Neuronal stem cell (in vitro differentiated cells): ENCODE results near the gene SPATA20.

Experiments
- DNase-seq: peaks from one replicate; pipeline ENCODE4 v3.0.0-alpha.2; 2013; ENCODE audit warnings: low spot score
- H2AFZ ChIP-seq: one replicate; pipeline ENCODE4 v1.6.1; 2013; ENCODE audit warnings: mild to moderate bottlenecking, low read length, inconsistent platforms
- H2AK5ac ChIP-seq: 2 replicates; pipeline ENCODE4 v1.6.1; 2013; ENCODE audit warnings: low read depth, mild to moderate bottlenecking, inconsistent platforms, low read length, moderate library complexity, mixed read lengths
- H2BK120ac ChIP-seq: 2 replicates; pipeline ENCODE4 v1.6.1; 2013; ENCODE audit warnings: low read depth, mild to moderate bottlenecking, inconsistent platforms, low read length, moderate library complexity, mixed read lengths
- H2BK12ac ChIP-seq: one replicate; pipeline ENCODE4 v1.6.1; 2013; ENCODE audit warnings: low read length, inconsistent platforms
- H2BK15ac ChIP-seq: 2 replicates; pipeline ENCODE4 v1.6.1; 2013; ENCODE audit warnings: mild to moderate bottlenecking, low read length, inconsistent platforms, mixed read lengths
- H2BK5ac ChIP-seq: one replicate; pipeline ENCODE4 v1.6.1; 2013; ENCODE audit warnings: inconsistent platforms, mild to moderate bottlenecking, low read length, moderate library complexity
- H3K14ac ChIP-seq: one replicate; pipeline ENCODE4 v1.6.1; 2013; ENCODE audit warnings: low read length, inconsistent platforms
- H3K18ac ChIP-seq: 2 replicates; pipeline ENCODE4 v1.6.1; 2013; ENCODE audit warnings: low read length, inconsistent platforms
- H3K23ac ChIP-seq: 2 replicates; pipeline ENCODE4 v1.6.1; 2013; ENCODE audit warnings: low read depth, mild to moderate bottlenecking, mixed read lengths, low read length, inconsistent platforms; ENCODE audit not compliant: poor library complexity
- H3K27ac ChIP-seq: replicated peaks from 3 replicates; pipeline ENCODE4 v1.5.1; 2013; ENCODE audit warnings: low read length, inconsistent platforms
- H3K27me3 ChIP-seq, 3 experiments: 2 replicates each; pipeline ENCODE4 v1.6.1; 2013; ENCODE audit warnings: low read length in 3 of 3, mild to moderate bottlenecking in 2 of 3, inconsistent platforms in 1 of 3, low read depth in 1 of 3, mixed read lengths in 1 of 3, moderate library complexity in 1 of 3; ENCODE audit not compliant: control insufficient read depth in 3 of 3, insufficient read depth in 3 of 3
- H3K36me3 ChIP-seq, 2 donors: replicated peaks in 1 of 2; 2 replicates each; pipeline ENCODE4 v1.6.1; 2013; ENCODE audit warnings: low read length in 2 of 2; ENCODE audit not compliant: control insufficient read depth in 2 of 2, insufficient read depth in 2 of 2
- H3K4ac ChIP-seq: 2 replicates; pipeline ENCODE4 v1.6.1; 2013; ENCODE audit warnings: inconsistent platforms, mild to moderate bottlenecking, low read length, moderate library complexity
- H3K4me1 ChIP-seq, 2 donors: 1 replicate in 1 of 2; 2 replicates in 1 of 2; pipeline ENCODE4 v1.6.1; 2013; ENCODE audit warnings: low read length in 2 of 2, low read depth in 1 of 2; ENCODE audit not compliant: control insufficient read depth in 2 of 2, insufficient read depth in 1 of 2
- H3K4me2 ChIP-seq: one replicate; pipeline ENCODE4 v1.6.1; 2013; ENCODE audit warnings: mild to moderate bottlenecking, low read length, inconsistent platforms; ENCODE audit not compliant: insufficient read depth, poor library complexity, severe bottlenecking
- H3K4me3 ChIP-seq, 2 donors: 2 replicates each; pipeline ENCODE4 v1.5.1; 2013; ENCODE audit warnings: low read length in 2 of 2, mild to moderate bottlenecking in 2 of 2, inconsistent platforms in 1 of 2, moderate library complexity in 1 of 2
- H3K79me1 ChIP-seq: one replicate; pipeline ENCODE4 v1.6.1; 2013; ENCODE audit warnings: low read depth, mild to moderate bottlenecking, inconsistent platforms, low read length, moderate library complexity
- H3K9ac ChIP-seq: one replicate; pipeline ENCODE4 v1.6.1; 2013; ENCODE audit warnings: mild to moderate bottlenecking, low read depth, low read length, inconsistent platforms; ENCODE audit not compliant: poor library complexity
- H3K9me3 ChIP-seq, 2 donors: replicated peaks in 1 of 2; 2 replicates each; pipeline versions ENCODE3 to v1.6.1; 2013; ENCODE audit warnings: low read length in 2 of 2, mild to moderate bottlenecking in 2 of 2, inconsistent platforms in 1 of 2, low read depth in 1 of 2, mixed read lengths in 1 of 2, moderate library complexity in 1 of 2; ENCODE audit not compliant: control insufficient read depth in 2 of 2, insufficient read depth in 1 of 2
- H4K8ac ChIP-seq: one replicate; pipeline ENCODE4 v1.6.1; 2013; ENCODE audit warnings: low read depth, mild to moderate bottlenecking, inconsistent platforms, low read length, moderate library complexity
- H4K91ac ChIP-seq: one replicate; pipeline ENCODE4 v1.6.1; 2013; ENCODE audit warnings: low read length, low read depth, mild to moderate bottlenecking, inconsistent platforms; ENCODE audit not compliant: poor library complexity
- WGBS, 2 donors: extraction: QIAGEN DNeasy Blood & Tissue Kit; methylation state at CpG; one replicate each; pipeline ENCODE4 v1.1.7; 2013; ENCODE audit warnings: missing lambda C conversion rate in 2 of 2, mixed read lengths in 1 of 2; ENCODE audit not compliant: insufficient read length in 2 of 2, insufficient replicate concordance in 1 of 2; ENCODE audit errors: extremely low coverage in 2 of 2; 5-methylcytosine and 5-hydroxymethylcytosine counted together

The SPATA20 gene

DNA sequence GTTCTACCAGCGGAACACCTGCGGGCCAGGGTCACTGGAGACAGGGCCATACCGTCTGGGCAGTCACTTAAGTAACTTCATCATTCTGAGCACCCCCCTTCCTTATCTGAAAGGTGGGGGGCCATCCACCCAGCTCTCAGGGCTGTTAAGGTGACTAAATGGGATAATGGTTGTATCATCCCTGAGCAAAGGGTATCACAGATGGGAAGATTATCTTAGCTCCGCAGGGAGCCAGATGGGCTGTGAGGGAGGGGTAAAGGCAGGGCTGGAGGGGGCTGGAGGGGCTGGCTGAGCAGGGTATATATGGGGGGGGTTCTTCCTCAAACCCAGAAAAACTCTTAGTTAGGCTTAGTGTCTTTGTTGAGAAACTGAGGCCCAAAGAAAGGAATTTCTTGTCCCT is 10.7 kb downstream of the SPATA20 start:
- H2BK120ac ChIP-seq = no peak overlapping the region
- H2BK12ac ChIP-seq = no peak overlapping the region
- no peaks in the 10 kb centered on the region for H3K9me3 ChIP-seq
- no peak overlapping the region for H3K18ac ChIP-seq
- no peak overlapping the region for H4K91ac ChIP-seq
- H4K8ac ChIP-seq = no peak overlapping the region
- no peak overlapping the region for H3K23ac ChIP-seq
- no peak overlapping the region for H2BK5ac ChIP-seq
- H3K27me3 ChIP-seq = peaks cover 12 to 39% (median 36%) of the 10 kb centered on the region in 3 experiments
- no peak overlapping the region for H3K4ac ChIP-seq
- WGBS, 2 donors = no CpG with 5 or more reads among the region's 4 CpGs
- H3K9ac ChIP-seq = no peak overlapping the region
- H3K36me3 ChIP-seq = no peaks in the 10 kb centered on the region
- no peak overlapping the region for H2AK5ac ChIP-seq
- H2BK15ac ChIP-seq = no peak overlapping the region
- H3K14ac ChIP-seq = no peak overlapping the region
- H3K4me2 ChIP-seq = no peak overlapping the region
- H2AFZ ChIP-seq = no peak overlapping the region
- H3K79me1 ChIP-seq = no peaks in the 10 kb centered on the region
- DNase-seq = no peak
- H3K4me1 ChIP-seq = peaks cover 17 to 27% of the 10 kb centered on the region in 2 donors
- H3K27ac ChIP-seq = no peak overlapping the region
- H3K4me3 ChIP-seq = no peak overlapping the region

DNA sequence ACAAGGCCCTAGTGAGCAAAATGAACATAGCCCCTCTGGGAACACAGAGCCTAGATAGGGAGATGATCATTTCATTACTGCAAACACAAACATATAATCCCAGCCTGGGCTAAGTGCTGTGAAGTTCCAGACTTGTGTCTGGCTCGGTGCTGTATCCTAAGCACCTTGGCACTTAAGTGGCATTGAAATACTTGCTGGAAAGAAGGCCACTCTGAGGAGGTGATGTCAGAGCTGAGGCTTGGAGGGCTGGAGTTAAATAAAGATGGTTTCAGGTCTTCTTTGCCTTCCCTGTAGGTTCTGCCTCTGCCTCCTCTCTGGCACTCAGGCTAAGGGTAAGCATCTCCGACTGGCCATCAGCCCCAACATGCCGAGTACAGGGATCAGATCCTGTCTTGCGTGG is 11.1 kb downstream of the SPATA20 start:
- peaks cover 21 to 31% of the 10 kb centered on the region in 2 donors for H3K4me1 ChIP-seq
- H3K9ac ChIP-seq = no peak overlapping the region
- no peak overlapping the region for H3K14ac ChIP-seq
- H2BK12ac ChIP-seq = no peak overlapping the region
- no peak overlapping the region for H3K4me2 ChIP-seq
- no peak overlapping the region for H3K18ac ChIP-seq
- no peak overlapping the region for H3K4me3 ChIP-seq
- H3K27ac ChIP-seq = no peak overlapping the region
- H3K23ac ChIP-seq = no peak overlapping the region
- H3K27me3 ChIP-seq = peaks cover 13 to 44% (median 40%) of the 10 kb centered on the region in 3 experiments
- no CpG with 5 or more reads among the region's 4 CpGs for WGBS, 2 donors
- H3K36me3 ChIP-seq = no peaks in the 10 kb centered on the region
- H2AK5ac ChIP-seq = peak overlapping the region; percentile 2
- no peak overlapping the region for H2BK5ac ChIP-seq
- H3K4ac ChIP-seq = no peak overlapping the region
- H2BK15ac ChIP-seq = no peak overlapping the region
- no peak overlapping the region for H4K8ac ChIP-seq
- no peak overlapping the region for H2AFZ ChIP-seq
- H4K91ac ChIP-seq = no peak overlapping the region
- no peak overlapping the region for H2BK120ac ChIP-seq
- H3K9me3 ChIP-seq = no peaks in the 10 kb centered on the region
- H3K79me1 ChIP-seq = no peaks in the 10 kb centered on the region
- no peak for DNase-seq

DNA sequence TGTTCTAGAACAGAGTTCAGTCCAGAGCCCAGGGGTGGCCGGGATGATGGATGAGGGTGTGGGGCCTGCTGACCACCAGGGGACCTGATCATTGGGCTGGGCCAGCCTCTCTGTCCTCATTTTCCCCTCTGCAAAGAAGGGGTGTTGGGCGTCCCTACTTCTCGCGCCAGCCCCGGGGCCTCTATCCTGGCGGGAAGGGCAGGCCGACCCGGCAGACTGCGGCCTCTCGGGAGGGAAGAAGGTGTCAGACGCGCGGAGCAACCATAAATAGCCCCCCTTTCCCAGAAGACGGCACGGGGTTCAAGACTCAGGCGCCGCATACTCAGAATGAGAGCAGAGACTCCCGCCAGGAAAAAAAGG is 11.6 kb downstream of the SPATA20 start:
- Histone ChIP-seq H3K36me3 (no peaks in the 10 kb centered on the region), H3K4ac (no peak overlapping the region), H2BK120ac (no peak overlapping the region), H3K27me3 (peaks cover 13 to 48% (median 45%) of the 10 kb centered on the region in 3 experiments), H3K4me2 (peak overlapping the region; percentile 94), H3K79me1 (no peaks in the 10 kb centered on the region), H2BK12ac (no peak overlapping the region), H3K18ac (peak overlapping the region; percentile 50), H3K9ac (peak overlapping the region; percentile 38), H3K4me1 (peaks cover 24 to 31% of the 10 kb centered on the region in 2 donors), H3K27ac (no peak overlapping the region), H3K14ac (no peak overlapping the region), H4K91ac (no peak overlapping the region), H3K9me3 (no peaks in the 10 kb centered on the region), H2AFZ (peak overlapping the region; percentile 97), H3K23ac (no peak overlapping the region), H3K4me3 (no peak overlapping the region), H2BK5ac (no peak overlapping the region), H2AK5ac (peak overlapping the region; percentile 2), H4K8ac (no peak overlapping the region), H2BK15ac (no peak overlapping the region)
- no peak for DNase-seq
- no CpG with 5 or more reads among the region's 18 CpGs for WGBS, 2 donors

DNA sequence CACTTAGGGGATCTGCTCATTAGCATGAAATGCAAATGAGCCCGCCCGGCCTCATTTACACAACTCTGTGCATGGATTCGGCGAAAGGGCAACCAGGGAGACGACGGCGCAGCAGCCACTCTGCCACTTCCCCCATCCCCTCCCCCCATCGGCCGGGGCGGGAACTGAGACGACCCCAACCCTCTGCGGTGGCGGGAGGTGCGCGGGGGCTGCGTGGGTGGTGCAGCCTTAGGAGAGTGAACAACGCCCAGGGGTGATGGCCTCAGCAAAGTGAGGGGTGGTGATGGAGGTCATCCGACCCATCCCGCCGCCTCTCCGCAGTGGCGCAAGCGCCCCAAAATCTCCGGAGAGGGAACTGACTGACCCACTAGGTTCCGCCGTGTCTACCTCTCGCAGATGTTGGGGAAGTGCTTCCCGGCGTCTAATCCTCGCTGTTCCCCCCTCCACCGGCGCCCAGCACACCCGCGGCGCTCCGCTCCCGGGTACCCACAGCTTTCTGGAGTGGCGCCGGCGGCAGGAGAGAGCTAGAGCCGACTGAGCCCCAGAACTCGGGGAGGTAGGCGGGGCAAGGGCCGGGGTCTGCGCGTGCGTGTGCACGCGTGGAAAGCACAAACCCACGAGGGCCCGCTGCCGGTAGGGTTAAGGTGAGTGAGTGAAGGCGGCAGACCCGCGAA is 12.1 kb downstream of the SPATA20 start:
- H2BK5ac ChIP-seq = no peak overlapping the region
- H3K4me3 ChIP-seq = peak overlapping the region; percentile 52 to 67
- H3K79me1 ChIP-seq = no peaks in the 10 kb centered on the region
- peak overlapping the region; percentile 97 for H2AK5ac ChIP-seq
- H3K4me1 ChIP-seq = peaks cover 28 to 36% of the 10 kb centered on the region in 2 donors
- no peak overlapping the region for H3K23ac ChIP-seq
- no peaks in the 10 kb centered on the region for H3K9me3 ChIP-seq
- no peak overlapping the region for H3K27ac ChIP-seq
- DNase-seq = no peak
- no CpG with 5 or more reads among the region's 55 CpGs for WGBS, 2 donors
- no peaks in the 10 kb centered on the region for H3K36me3 ChIP-seq
- H4K91ac ChIP-seq = peak overlapping the region; percentile 27
- peak overlapping the region; percentile 97 for H2AFZ ChIP-seq
- no peak overlapping the region for H3K9ac ChIP-seq
- H2BK120ac ChIP-seq = no peak overlapping the region
- no peak overlapping the region for H4K8ac ChIP-seq
- H3K14ac ChIP-seq = peak overlapping the region; percentile 65
- peak overlapping the region; percentile 94 for H3K4me2 ChIP-seq
- H3K27me3 ChIP-seq = peaks cover 13 to 54% (median 50%) of the 10 kb centered on the region in 3 experiments
- H2BK15ac ChIP-seq = peak overlapping the region; percentile 95
- H3K4ac ChIP-seq = no peak overlapping the region
- H3K18ac ChIP-seq = peak overlapping the region; percentile 95
- peak overlapping the region; percentile 81 for H2BK12ac ChIP-seq
